ENCODE measurements around the gene KCNS1. TPM values are rescaled to one million over a fixed set of nuclear protein-coding genes. Genes with fewer than 3 reads are reported as not detected.

KCNS1 gene
- polyA plus RNA-seq, 3 donors = 0.33 to 0.64 (median 0.53) TPM

DNA sequence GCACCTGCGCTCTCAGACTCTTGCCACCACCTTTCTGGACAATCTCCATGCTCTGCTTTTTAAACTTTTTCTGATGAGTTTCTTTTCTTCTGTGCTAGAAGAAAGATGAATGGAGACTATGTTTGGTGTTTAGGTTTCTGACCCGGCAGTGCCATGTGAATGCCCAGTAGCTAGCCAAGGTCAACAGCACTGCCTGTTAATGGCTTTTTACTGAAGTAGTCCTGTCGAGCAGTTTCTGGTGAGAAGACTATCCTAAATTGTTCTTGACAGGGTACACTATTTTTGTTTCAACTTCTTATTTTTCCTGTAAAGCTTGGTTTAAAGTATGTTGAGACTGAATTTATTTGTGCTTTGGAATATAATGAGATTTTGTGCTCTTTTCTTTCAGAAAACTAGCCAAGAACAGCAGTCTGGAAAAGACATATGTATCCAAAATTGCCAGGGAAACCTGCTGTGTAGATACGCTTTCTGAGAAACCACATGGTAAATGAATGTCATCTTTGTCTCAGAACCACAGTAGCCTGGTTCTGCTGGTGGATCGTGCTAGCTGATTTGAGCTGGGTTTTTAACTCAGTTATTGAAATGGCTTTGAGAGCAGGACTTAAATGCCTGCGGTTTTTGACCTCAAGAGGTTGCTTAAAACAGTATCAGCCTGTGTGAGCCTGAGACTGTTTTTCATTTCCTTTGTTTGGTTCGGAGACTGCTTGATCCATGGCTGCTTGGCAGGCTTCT is 48.1 kb downstream of the KCNS1 start:
- no peak for DNase-seq (ENCODE audit: low read depth in 3 of 3, low spot score in 2 of 3)

DNA sequence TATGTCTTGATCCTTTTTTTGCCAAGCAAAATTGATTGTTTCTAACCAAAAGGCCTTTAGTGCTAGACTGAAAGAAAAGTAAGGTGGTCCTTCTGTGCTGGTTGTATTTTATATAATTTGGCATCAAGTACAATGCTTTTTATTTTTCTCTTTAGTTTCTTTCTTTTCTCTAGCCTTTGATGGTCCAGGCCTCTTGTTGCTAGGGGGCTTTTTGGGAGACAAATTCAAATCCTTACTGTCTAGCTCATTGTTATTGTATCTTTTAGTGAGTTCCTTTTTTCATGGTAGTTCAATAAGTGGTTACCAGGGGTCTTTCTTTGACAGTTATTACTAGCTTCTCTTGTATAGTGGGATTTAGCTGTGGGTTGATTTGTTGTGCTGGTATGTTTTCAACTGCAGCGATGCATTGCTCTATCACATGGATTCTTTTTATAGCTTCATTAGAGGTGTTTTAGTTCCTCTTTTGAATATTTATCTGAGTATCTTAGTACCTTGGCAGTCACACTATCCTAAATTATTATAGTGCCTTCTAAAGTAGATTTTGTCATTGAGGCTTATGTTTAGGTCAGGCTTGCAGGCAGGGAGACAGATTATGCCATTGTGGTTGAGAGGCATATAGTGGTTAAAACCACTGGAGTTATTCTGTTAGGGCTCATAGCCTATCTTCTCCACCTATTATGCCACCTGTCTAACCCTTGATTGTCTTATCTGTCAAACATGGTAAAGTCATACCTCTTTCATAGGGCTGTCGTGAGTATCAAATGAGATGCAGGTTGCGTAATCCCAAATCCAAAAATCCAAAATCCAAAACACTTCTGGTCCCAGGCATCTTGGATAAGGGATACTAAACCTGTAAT is 49.5 kb downstream of the KCNS1 start:
- DNase-seq (ENCODE audit: low read depth in 3 of 3, low spot score in 2 of 3) = no peak

DNA sequence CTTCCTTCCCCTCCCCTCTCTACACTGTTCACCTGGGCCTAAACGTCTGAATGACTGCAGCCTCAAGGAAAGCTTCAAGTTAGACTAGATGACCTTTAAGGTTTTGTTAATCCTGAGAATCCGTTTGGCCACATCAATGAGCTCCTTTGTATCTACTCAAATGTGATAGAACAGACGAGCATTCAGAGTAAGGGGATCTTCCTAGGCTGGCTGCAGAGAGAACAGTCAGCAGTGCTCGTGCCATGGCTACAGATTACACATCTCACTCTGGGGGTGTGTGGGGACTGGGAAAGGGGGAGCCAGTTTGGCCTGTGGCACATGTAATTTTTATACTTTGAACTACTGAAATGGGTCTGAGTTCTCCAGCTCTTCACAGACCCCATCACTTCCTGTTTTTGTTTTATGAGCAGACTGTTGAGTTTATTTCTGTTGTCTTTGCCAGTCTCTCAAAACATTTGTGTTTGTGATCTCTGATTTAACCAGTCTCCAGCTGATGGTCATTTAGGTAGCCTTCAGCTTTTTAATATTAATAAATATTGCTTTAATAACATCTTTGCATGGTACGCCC is 50.9 kb downstream of the KCNS1 start:
- DNase-seq (ENCODE audit: low read depth in 3 of 3, low spot score in 2 of 3) = no peak

DNA sequence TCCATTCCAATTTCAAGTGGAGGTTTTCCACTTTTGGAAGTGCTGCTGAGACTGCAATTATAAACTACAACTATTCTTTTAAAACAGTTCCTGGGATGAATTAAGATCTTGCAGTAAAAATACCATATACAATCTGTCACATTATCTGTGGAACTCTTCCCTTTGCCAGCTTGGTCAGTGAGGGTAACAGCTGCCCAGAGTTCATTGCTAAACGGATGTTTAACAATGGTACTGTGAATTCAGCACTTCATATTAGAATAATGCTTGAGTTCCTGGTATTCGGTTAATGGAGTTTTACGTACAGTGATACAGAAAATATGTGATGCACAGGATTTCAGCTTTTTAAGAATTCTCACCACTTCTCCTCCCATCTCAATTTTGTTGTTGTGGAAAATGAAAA is 51.5 kb downstream of the KCNS1 start:
- no peak for DNase-seq (ENCODE audit: low read depth in 3 of 3, low spot score in 2 of 3)

DNA sequence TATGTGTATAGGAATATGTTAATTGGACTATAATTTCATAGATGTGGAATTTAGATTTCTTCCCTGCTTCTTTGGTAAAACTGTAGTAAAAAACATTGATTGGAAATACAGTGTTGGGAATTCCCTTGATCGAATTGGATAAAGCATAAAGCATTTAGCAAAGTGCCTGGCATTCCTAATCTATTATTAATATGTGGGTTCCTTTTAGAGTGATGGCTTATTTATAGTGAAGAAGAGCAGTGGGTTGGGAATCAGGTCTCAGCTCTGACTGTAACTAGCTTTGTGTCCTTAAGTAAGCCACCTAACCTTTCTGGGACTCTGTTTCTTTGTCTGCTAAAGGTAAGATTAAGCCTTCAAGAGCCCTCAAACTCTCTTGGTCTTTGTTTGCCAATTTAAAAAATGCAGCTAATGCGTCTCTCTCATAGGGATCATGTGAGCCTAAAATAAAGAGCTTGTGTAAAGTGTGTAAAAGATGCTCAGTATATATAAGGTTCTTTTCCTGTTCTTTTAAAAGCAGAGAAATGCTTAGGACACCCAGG is 53.3 kb downstream of the KCNS1 start:
- no peak for DNase-seq (ENCODE audit: low read depth in 3 of 3, low spot score in 2 of 3)

DNA sequence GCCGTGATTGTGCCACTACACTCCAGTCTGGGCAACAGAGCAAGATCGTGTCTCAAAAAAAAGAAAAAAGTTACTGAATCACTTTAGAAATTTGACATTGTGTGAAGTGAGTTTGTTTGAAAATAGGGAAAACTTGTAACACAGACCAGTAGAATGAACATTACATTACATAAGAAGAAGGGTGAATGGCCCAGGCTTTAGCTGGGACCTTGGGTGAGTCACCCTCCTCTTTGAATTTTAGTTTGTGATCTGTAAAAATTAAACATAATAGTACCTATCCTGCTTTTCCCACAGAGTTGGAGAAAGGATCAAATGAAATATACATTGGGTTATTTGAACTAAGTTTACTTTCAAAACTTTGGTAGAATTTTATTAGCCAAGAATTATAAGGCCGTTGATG is 56.3 kb downstream of the KCNS1 start:
- no peak for DNase-seq (ENCODE audit: low read depth in 3 of 3, low spot score in 2 of 3)

DNA sequence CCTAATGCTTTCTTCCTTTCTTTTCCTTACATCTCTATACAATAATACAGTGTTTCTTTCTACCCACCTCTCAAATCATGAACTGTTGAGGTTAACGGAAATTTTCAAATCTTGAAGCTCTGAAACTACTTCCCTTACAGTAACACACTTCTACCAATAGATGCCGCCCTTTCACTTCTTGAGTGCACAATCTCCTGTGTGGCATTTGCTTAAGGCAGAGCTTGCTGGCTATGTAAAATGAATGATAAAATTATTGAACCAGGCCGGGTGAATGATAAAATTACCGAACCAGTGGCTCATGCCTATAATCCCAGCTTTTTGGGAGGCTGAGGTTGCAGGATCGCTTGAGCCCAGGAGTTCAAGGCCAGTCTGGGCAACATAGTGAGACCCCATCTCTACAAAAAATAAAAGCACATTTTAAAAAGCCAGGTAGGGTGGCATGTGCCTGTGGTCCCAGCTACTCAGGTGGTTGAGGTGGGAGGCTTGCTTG is 56.8 kb downstream of the KCNS1 start:
- peak in 2 of 3 donors; percentile 41 to 45 for DNase-seq (ENCODE audit: low read depth in 3 of 3, low spot score in 2 of 3)

DNA sequence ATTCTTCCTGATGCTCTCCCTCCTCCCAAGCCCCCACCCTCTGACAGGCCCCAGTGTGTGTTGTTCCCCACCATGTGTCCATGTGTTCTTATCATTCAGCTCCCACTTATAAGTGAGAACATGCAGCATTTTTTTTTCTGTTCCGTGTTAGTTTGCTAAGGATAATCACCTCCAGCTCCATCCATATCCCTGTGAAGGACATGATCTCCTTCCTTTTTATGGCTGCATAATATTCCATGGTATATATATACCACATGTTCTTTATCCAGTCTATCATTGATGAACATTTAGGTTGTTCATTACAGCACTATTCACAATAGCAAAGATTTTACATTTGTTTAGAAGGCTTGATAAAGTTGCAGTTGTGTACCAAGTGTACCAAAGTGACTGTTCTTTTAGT is 57.9 kb downstream of the KCNS1 start:
- DNase-seq (ENCODE audit: low read depth in 3 of 3, low spot score in 2 of 3) = no peak

Other genes starting within 250 kb of the KCNS1 start
- gene YWHAB, start 215.4 kb downstream of the KCNS1 start, polyA plus RNA-seq (ENCODE audit: insufficient read length in 3 of 3) = 100 to 1,000 TPM; 236 to 251 (median 240) TPM
- 10 to 100 TPM; 20.4 to 36.0 (median 35.8) TPM for gene PABPC1L, start 191.1 kb downstream of the KCNS1 start, polyA plus RNA-seq (ENCODE audit: insufficient read length in 3 of 3)
- gene TOMM34, start 140.7 kb downstream of the KCNS1 start, polyA plus RNA-seq (ENCODE audit: insufficient read length in 3 of 3) = 10 to 100 TPM; 42.8 to 45.9 (median 43.9) TPM
- gene STK4, start 134.6 kb downstream of the KCNS1 start, polyA plus RNA-seq (ENCODE audit: insufficient read length in 3 of 3) = 10 to 100 TPM; 15.6 to 17.5 (median 17.0) TPM
- not detected for gene WFDC5, start 14.0 kb upstream of the KCNS1 start, polyA plus RNA-seq (ENCODE audit: insufficient read length in 3 of 3)
- gene WFDC12, start 23.3 kb upstream of the KCNS1 start, polyA plus RNA-seq (ENCODE audit: insufficient read length in 3 of 3) = not detected
- not detected for gene PI3, start 73.8 kb upstream of the KCNS1 start, polyA plus RNA-seq (ENCODE audit: insufficient read length in 3 of 3)
- gene SEMG1, start 105.9 kb upstream of the KCNS1 start, polyA plus RNA-seq (ENCODE audit: insufficient read length in 3 of 3) = not detected
- under 1 TPM in 1 of 3 donors, not detected in 2; 0.11 TPM for gene SEMG2, start 120.2 kb upstream of the KCNS1 start, polyA plus RNA-seq (ENCODE audit: insufficient read length in 3 of 3)
- gene SLPI, start 153.4 kb upstream of the KCNS1 start, polyA plus RNA-seq (ENCODE audit: insufficient read length in 3 of 3) = not detected
- gene RBPJL, start 205.7 kb upstream of the KCNS1 start, polyA plus RNA-seq (ENCODE audit: insufficient read length in 3 of 3) = not detected
- gene MATN4, start 207.2 kb upstream of the KCNS1 start, polyA plus RNA-seq (ENCODE audit: insufficient read length in 3 of 3) = under 1 TPM; 0.13 to 0.33 (median 0.17) TPM
- gene SDC4, start 247.3 kb upstream of the KCNS1 start, polyA plus RNA-seq (ENCODE audit: insufficient read length in 3 of 3) = 100 to 1,000 TPM; 163 to 174 (median 172) TPM